GM18526 (cell line): Measurements from ENCODE around the gene GPX7.

Experiments used
- POLR2A ChIP-seq: IDR thresholded peaks from 3 replicates; pipeline ENCODE4 v1.6.1; 2011; ENCODE audit not compliant: insufficient read length; ENCODE audit errors: extremely low read depth

GPX7 gene

DNA sequence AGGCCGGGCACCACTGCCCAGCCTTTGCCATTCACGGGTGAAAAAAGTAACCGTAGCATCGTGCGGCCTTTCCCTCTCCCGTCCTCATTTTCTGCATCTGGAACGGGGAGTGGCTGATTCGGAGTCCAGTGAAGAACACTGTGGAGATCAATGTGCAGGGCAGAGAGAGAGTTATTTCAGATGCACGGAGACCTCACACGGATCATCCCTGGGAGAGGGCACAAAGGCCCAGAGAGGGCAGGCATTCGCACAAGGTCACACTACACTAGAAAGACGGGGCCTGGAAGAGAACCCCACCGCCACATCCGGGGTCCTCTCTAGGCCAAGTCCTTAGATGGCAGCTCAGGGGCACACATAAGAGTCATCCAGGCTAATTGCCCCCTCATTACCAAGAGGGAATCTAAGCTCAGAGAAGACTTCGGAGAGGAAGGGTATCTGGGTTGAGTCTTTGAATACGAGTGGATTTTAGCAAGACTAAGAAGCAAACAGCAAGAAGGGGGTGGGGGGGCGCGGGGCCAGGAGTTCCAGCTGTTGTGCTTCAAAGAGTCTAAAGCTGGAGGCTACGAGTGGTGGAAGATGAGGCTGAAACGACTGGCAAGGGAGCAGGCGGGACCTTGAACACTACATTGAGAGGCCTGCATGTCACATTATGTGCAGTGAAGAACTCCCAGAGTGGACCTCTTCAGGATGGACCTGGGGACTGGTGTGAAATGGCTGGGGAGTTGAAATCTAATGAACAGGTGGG lies 857 bp downstream of the GPX7 start:
- no peak for TF ChIP-seq POLR2A

- no peak for TF ChIP-seq POLR2A
Measured at GRCh38 chr1:52603630-52604029, 1.5 kb downstream of the GPX7 start.

DNA sequence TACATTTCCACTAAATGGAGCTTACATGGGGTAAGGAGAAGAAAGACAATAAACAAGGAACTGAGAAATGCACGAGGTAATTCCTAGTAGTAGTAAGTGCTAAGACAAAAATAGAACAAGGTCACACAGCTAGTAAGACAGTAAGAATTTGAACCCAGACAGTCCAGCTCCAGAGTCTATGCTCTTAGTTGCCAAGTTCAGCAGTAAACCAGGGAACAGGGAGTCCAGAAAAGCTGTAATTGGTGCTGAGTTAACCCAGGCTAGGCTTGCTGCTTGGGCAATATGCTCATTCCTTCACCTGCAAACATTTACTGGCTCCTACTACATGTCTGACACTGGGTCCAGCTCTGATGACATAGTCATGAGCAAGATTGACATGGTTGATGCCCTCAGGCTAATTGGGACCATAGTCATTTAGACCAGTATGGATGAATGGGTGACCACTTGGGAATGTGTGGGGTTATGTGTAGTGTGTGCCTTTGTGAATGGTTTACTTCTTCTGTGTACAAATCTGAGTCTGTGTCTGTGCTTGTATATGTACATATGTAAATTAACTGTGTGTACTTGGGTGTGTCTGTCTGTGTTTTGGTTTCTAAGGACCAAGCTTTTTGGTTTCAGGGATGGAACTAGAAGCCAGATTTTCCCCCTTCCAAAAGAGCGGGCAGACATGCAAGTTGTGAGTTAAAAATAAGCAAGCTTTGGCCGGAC lies 2.0 kb downstream of the GPX7 start:
- TF ChIP-seq POLR2A = no peak

DNA sequence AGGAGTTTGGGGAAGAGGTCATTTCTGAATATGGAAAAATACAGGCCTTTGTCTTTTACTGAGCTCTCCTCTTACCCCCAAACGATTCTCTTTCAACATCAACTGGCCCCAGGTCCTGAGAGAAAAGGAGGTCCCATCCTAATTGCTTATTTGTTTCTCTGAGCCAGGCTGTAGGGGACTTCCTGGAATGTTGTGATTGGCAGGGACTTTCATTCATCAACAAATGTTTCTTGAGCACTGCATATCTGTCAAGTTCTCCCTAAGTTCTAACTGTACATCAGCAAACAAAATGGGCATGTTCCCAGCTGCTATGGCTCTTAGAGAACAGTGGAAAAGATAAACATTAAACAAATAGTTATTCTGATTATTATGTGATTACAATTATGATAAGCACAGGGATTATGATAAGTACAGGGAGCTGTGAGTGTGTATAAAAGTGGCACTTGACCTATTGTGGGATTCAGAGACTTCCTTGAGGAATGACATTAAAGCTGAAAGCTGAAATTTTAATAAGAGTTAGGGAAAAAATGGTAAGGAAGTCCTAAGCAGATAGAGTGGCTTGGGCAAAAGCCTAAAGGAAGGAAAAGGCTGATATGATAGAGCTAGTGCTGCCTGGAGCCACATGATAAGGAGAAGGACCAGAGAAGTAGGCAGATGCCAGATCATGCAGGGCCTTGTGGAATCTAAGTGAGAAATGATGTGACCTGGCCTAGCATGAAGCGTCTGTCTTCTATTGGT lies 11.6 kb downstream of the GPX7 start:
- no peak for TF ChIP-seq POLR2A

GRCh38 chr1:52614671-52615070 lies 12.5 kb downstream of the GPX7 start:
- no peak for TF ChIP-seq POLR2A

GRCh38 chr1:52615489-52616042 lies 13.4 kb downstream of the GPX7 start:
- TF ChIP-seq POLR2A = no peak

- TF ChIP-seq POLR2A = no peak
Measured at GRCh38 chr1:52621950-52622349, 19.8 kb downstream of the GPX7 start.

DNA sequence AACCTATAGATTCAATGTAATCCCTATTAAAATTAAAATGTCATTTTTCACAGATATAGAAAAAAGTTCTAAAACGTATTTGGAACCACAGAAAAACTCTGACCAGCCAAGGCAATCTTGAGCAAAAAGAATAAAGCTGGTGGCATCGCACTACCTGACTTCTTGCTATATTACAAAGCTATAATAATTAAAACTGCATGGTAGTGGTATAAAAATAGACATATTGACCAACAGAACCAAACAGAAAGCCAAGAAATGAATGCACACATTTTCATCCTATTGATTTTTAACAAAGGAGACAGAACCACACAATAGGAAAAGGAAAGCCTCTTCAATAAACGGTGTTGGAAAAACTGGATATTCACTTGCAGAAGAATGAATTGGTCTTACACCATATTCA lies 21.6 kb downstream of the GPX7 start:
- TF ChIP-seq POLR2A = no peak

DNA sequence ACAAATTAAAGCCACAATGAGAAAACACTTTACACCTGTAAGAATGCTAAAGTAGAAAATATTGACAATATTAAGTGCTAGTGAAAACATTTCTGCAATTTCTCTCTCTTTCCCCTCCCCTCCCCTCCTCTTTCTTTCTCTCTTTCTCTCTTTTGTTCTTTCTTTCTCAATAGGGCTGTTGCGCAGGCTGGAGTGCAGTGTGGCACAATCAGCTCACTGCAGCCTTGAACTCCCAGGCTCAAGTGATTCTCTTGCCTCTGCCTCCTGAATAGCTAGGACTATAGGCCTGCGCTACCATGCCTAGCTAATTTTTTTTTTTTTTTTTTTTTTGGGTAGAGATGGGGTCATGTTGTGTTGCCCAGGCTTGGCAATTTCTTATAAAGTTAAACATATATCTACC lies 24.9 kb downstream of the GPX7 start:
- no peak for TF ChIP-seq POLR2A

DNA sequence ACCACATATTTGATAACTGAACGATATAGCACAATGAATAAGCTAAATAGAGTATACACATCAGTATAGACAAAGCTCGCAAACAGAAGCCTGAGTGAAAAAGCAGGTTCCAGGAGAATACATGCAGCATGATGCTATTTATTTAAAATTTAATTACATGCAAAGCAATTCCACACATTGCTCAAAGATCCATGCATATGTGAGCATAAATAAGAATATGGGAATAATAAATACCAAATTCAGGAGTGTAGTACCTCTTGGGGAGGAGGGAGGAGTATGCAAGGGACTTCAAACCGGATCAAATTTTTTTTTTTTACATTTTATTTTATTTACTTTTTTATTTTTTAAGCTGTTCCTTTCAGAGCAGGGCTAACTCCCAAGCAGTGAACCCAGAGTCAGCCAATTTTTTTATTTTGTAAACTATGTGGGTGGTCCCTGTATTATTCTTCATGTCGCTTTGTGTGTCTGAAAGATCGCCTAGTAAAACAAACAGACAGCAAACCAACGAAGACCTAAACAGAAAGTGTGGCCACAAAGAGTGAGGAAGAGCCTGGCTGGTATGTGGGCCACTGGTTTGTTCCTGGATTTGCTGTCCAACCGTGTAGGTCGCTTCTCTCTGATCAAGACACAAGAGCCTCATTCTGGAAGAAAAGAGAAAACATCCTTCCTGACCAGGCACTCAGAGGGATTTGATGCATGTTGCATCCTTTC lies 26.6 kb downstream of the GPX7 start:
- no peak for TF ChIP-seq POLR2A

DNA sequence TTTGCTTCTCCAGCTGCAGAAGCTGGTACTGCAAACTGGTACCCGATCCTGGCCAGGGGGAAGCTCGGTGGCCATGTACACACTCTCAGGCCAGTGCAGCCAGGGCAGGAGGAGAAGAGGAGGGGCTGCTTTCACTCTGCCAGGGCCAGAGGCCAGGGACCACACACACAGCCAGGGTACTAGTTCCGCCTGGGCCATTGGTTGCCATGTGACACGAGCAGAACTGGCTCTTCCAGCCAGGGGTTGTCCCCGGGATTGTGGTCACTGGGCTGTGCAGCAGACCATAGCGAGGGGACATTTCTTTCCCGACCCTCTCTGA lies 27.1 kb downstream of the GPX7 start:
- TF ChIP-seq POLR2A = no peak

DNA sequence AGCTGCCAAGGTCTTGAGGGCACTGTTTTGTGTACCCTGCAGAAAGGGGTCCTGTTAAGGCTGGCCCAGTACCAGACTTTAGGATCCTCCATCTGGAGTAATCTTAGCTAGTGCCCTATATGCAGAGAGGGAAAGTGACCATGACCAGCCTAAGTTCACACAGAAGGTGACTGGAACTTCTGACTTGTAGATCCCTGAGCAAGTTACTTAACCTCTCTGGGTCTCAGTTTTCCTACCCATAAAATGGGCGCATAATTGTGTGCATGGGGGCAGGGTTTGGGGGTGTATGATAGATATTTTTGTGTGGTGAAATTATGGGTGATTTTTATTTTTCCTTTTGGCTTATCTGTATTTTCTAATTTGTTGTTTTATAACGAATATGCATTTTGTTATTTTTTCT lies 27.5 kb downstream of the GPX7 start:
- no peak for TF ChIP-seq POLR2A

DNA sequence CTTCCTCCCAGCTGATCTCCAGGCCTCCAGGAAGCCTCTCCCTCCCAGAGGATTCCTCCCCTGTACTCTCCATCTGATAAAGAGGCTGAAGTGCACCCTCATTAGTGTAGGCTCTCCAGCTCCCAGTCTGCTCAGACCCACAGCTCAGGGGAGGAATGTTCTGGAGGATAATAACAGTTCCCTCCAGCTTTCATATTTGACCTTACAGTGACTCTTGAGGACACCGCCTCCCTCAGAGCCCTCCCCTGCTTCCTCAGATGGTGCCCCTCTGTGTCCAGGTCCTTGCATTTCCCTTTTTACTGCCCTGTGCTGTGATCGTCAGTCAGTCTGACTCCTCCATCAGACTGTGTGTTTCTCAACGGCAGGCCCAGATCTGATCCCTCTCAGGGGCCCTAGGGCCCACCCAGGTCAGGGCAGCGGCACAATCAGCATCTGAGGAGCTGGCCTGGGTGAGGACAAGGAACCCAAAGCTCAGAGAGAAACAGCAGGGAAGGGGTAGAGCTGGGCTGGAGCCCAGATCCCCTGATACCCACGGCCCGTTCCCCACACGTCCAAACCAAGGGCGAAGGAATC lies 29.7 kb downstream of the GPX7 start:
- no peak for TF ChIP-seq POLR2A

- no peak for TF ChIP-seq POLR2A
Measured at GRCh38 chr1:52632732-52633290, 30.6 kb downstream of the GPX7 start, which contains the start of gene SHISAL2A. TSS of gene SHISAL2A (plus strand) at chr1:52633168. CDS start at chr1:52633494, 326 bp downstream.
